ENCODE data around the gene CBR1. TPM values are rescaled to one million over a fixed set of nuclear protein-coding genes. Genes with fewer than 3 reads are reported as not detected.

The CBR1 gene
- total and polyA plus RNA-seq, 2 experiments from 2014 or later = 151 to 179 TPM

DNA sequence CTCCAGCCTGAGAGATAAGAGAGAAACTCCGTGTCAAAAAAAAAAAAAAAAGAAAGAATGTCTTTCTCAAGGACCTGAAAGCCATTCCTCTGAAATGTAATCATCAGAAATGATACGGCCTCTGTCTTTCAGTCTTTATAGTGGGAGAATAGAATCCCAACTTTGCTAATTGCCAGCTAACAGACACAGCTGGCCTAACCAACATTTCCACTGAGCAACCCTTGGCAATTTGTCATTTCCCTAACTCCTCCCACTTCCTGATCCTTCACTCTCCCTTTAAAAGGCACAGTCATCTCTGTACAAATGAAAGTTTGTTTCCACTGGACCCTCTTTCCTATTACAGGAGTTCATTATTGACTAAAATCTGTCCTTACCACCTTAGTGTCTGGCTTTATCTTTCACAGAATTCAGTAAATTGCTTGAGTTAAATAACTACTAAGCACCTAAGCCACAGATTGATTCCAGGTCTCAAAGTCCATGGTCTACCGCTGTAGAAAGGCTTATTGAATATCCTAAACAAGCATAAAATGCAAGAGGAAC, 4.3 kb upstream of the CBR1 start:
- Histone ChIP-seq H3K36me3 (ENCODE audit: low read depth) (no peaks in the 10 kb centered on the region), H3K9me2 (ENCODE audit: insufficient read depth) (no peaks in the 10 kb centered on the region), H3K4me2 (ENCODE audit: unreplicated experiment) (no peak overlapping the region), H3F3A (ENCODE audit: insufficient read depth) (no peaks in the 10 kb centered on the region), H3K4me3 (no peak overlapping the region), H3K27ac (no peak overlapping the region; the same call in 1 of the 2 replicates), H3K27me3 (replicated peaks; ENCODE audit: insufficient read depth) (no peaks in the 10 kb centered on the region), H4K20me1 (ENCODE audit: insufficient read depth) (no peaks in the 10 kb centered on the region), H3K9ac (no peak overlapping the region), H2AFZ (peak overlapping the region; percentile 86), H3K9me3 (ENCODE audit: low read depth) (no peaks in the 10 kb centered on the region), H3K4me1 (ENCODE audit: insufficient read depth) (peaks cover 6% of the 10 kb centered on the region; the same call in 1 of the 2 replicates), H3K79me2 (ENCODE audit: insufficient read depth) (peaks cover 14% of the 10 kb centered on the region)
- in situ Hi-C loops (cut with MboI) = no loop called here
- TF ChIP-seq EZH2 (IDR thresholded peaks at IDR 0.05; ENCODE audit: insufficient read depth, poor library complexity, severe bottlenecking) = no peak
- 43 to 44% methylated on average over 3 of the region's 3 CpGs for WGBS, 2 experiments (ENCODE audit: low coverage in 1 of 2, low lambda C conversion rate in 2 of 2, missing lambda C conversion rate in 2 of 2)
- peak; percentile 69 for DNase-seq

GRCh38 chr21:36068748-36069398, 951 bp upstream of the CBR1 start:
- Histone ChIP-seq H3K27ac (peak overlapping the region; percentile 81), H3K4me1 (ENCODE audit: insufficient read depth) (peaks cover 17% of the 10 kb centered on the region), H3K36me3 (ENCODE audit: low read depth) (0 out of 2 replicates have a peak, but pooled peaks cover 7% of the 10 kb centered on the region), H3K4me2 (ENCODE audit: unreplicated experiment) (peak overlapping the region; percentile 84), H3K79me2 (ENCODE audit: insufficient read depth) (peaks cover 31% of the 10 kb centered on the region), H2AFZ (peak overlapping the region; percentile 86), H3K4me3 (no peak overlapping the region), H3K9me3 (ENCODE audit: low read depth) (no peaks in the 10 kb centered on the region), H3K9ac (peak overlapping the region; percentile 81), H4K20me1 (ENCODE audit: insufficient read depth) (no peaks in the 10 kb centered on the region), H3F3A (ENCODE audit: insufficient read depth) (peaks cover 10% of the 10 kb centered on the region; the same call in 1 of the 2 replicates), H3K9me2 (ENCODE audit: insufficient read depth) (no peaks in the 10 kb centered on the region), H3K27me3 (replicated peaks; ENCODE audit: insufficient read depth) (no peaks in the 10 kb centered on the region)
- no peak for TF ChIP-seq EZH2phosphoT487 (IDR thresholded peaks at IDR 0.05; ENCODE audit: insufficient read depth, low read depth)
- TF ChIP-seq EZH2 (IDR thresholded peaks at IDR 0.05; ENCODE audit: insufficient read depth, poor library complexity, severe bottlenecking) = no peak
- WGBS, 2 experiments (ENCODE audit: low coverage in 1 of 2, low lambda C conversion rate in 2 of 2, missing lambda C conversion rate in 2 of 2) = 78 to 79% methylated on average over 5 of the region's 5 CpGs
- DNase-seq = no peak
- in situ Hi-C loops (cut with MboI) = no loop called here

DNA sequence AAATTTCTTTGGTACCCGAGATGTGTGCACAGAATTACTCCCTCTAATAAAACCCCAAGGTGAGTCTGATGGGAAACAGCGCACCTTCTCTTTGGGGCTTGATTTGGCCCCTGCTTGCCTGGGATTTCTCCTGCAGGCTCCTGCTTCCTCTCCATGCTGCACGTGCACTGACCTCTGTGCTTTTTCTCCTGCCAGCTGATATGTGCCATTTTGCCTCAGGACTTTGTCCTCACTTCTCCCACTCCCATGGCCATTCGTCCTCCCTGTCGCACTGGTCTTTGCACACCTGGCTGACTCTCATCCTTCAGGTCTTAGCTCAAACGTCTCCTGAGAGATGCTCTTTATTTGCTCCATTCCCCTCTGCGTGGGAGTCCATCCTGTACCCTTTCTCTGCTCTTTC, 1.2 kb downstream of the CBR1 start:
- Histone ChIP-seq H3K9me2 (ENCODE audit: insufficient read depth) (no peaks in the 10 kb centered on the region), H3K4me3 (peak overlapping the region; percentile 86), H3K79me2 (ENCODE audit: insufficient read depth) (peaks cover 31% of the 10 kb centered on the region), H3K9me3 (ENCODE audit: low read depth) (no peaks in the 10 kb centered on the region), H3K27ac (no peak overlapping the region), H3K4me1 (ENCODE audit: insufficient read depth) (peaks cover 17% of the 10 kb centered on the region), H3K36me3 (ENCODE audit: low read depth) (0 out of 2 replicates have a peak, but pooled peaks cover 7% of the 10 kb centered on the region), H3K4me2 (ENCODE audit: unreplicated experiment) (peak overlapping the region; percentile 84), H3K27me3 (replicated peaks; ENCODE audit: insufficient read depth) (no peaks in the 10 kb centered on the region), H3K9ac (peak overlapping the region; percentile 81; the same call in 1 of the 2 replicates), H2AFZ (no peak overlapping the region), H4K20me1 (ENCODE audit: insufficient read depth) (no peaks in the 10 kb centered on the region), H3F3A (ENCODE audit: insufficient read depth) (peaks cover 24% of the 10 kb centered on the region)
- no peak for DNase-seq
- WGBS, 2 experiments (ENCODE audit: low coverage in 1 of 2, low lambda C conversion rate in 2 of 2, missing lambda C conversion rate in 2 of 2) = 62 to 65% methylated on average over 6 to 7 of the region's 7 CpGs
- TF ChIP-seq EZH2phosphoT487 (IDR thresholded peaks at IDR 0.05; ENCODE audit: insufficient read depth, low read depth) = no peak
- no peak for TF ChIP-seq EZH2 (IDR thresholded peaks at IDR 0.05; ENCODE audit: insufficient read depth, poor library complexity, severe bottlenecking)
- in situ Hi-C loops (cut with MboI) = no loop called here

DNA sequence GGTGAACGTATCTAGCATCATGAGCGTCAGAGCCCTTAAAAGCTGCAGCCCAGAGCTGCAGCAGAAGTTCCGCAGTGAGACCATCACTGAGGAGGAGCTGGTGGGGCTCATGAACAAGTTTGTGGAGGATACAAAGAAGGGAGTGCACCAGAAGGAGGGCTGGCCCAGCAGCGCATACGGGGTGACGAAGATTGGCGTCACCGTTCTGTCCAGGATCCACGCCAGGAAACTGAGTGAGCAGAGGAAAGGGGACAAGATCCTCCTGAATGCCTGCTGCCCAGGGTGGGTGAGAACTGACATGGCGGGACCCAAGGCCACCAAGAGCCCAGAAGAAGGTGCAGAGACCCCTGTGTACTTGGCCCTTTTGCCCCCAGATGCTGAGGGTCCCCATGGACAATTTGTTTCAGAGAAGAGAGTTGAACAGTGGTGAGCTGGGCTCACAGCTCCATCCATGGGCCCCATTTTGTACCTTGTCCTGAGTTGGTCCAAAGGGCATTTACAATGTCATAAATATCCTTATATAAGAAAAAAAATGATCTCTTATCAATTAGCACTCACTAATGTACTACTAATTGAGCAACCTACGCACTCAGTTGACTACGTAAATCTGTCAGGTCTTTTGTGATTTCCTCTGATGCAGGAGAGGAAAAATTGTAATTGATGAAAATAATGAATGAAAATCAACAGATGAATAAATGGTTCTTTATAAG, 2.8 kb downstream of the CBR1 start:
- Histone ChIP-seq H3K9me2 (ENCODE audit: insufficient read depth) (no peaks in the 10 kb centered on the region), H3K9me3 (ENCODE audit: low read depth) (no peaks in the 10 kb centered on the region), H4K20me1 (ENCODE audit: insufficient read depth) (no peaks in the 10 kb centered on the region), H3K4me2 (ENCODE audit: unreplicated experiment) (peak overlapping the region; percentile 6), H3K79me2 (ENCODE audit: insufficient read depth) (peaks cover 31% of the 10 kb centered on the region), H3K9ac (no peak overlapping the region), H3F3A (ENCODE audit: insufficient read depth) (peaks cover 26% of the 10 kb centered on the region), H3K4me3 (no peak overlapping the region), H3K4me1 (ENCODE audit: insufficient read depth) (peaks cover 17% of the 10 kb centered on the region), H3K36me3 (ENCODE audit: low read depth) (0 out of 2 replicates have a peak, but pooled peaks cover 7% of the 10 kb centered on the region), H2AFZ (no peak overlapping the region), H3K27me3 (replicated peaks; ENCODE audit: insufficient read depth) (no peaks in the 10 kb centered on the region), H3K27ac (no peak overlapping the region)
- no peak for DNase-seq
- TF ChIP-seq EZH2 (IDR thresholded peaks at IDR 0.05; ENCODE audit: insufficient read depth, poor library complexity, severe bottlenecking) (no peak), EZH2phosphoT487 (IDR thresholded peaks at IDR 0.05; ENCODE audit: insufficient read depth, low read depth) (no peak)
- in situ Hi-C loops (cut with MboI) = no loop called here
- 95 to 98% methylated on average over 12 of the region's 12 CpGs for WGBS, 2 experiments (ENCODE audit: low coverage in 1 of 2, low lambda C conversion rate in 2 of 2, missing lambda C conversion rate in 2 of 2)
